Ishikawa (cell line): ENCODE results near the gene ITCH.

Experiments used
- CEBPB ChIP-seq: IDR thresholded peaks from 2 replicates; pipeline ENCODE4 v1.6.1; 2012
- EGR1 ChIP-seq: IDR thresholded peaks from 2 replicates; pipeline ENCODE4 v1.6.1; 2012
- EP300 ChIP-seq: IDR thresholded peaks from 2 replicates; pipeline ENCODE4 v1.6.1; 2012; ENCODE audit warnings: borderline replicate concordance
- NFIC ChIP-seq: IDR thresholded peaks from 2 replicates; pipeline ENCODE4 v1.6.1; 2012
- RAD21 ChIP-seq: IDR thresholded peaks from 2 replicates; pipeline ENCODE4 v1.6.1; 2012; ENCODE audit warnings: low read depth
- TCF12 ChIP-seq: IDR thresholded peaks from 2 replicates; pipeline ENCODE4 v1.6.1; 2012; ENCODE audit warnings: low read depth
- YY1 ChIP-seq: IDR thresholded peaks from 2 replicates; pipeline ENCODE4 v1.6.1; 2012; ENCODE audit warnings: low read depth
- TF ChIP-seq, protein P1 (sequence below): IDR thresholded peaks from 2 replicates; pipeline ENCODE4 v1.6.1; 2012; ENCODE audit warnings: low read depth, mild to moderate bottlenecking
- TF ChIP-seq, protein P2 (sequence below): IDR thresholded peaks from 2 replicates; pipeline ENCODE4 v1.6.1; 2012

DNA sequence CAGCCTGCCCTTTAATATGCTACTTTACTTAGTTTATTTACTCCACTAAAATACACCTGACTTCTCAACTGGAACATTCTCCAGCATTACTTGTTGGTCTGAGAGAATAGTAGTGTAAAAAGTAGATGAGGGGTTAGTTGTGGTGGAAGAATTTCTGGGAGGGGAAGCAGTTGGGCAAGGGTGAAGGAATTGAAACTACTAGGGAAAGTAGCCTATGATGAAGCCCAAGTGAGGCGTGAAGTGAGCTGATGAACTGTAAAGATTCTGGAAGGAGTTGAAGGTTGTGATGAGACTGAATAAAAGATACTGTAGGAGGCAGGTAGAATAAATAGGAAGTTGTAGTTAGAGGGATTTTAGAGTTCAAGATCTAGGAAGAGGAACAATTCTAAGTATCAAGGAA is 72.5 kb downstream of the ITCH start:
- TF ChIP-seq EP300 (no peak), YY1 (no peak), CEBPB (no peak), RAD21 (no peak), NFIC (no peak), EGR1 (no peak), TCF12 (no peak)
- TF ChIP-seq, protein P1, sequence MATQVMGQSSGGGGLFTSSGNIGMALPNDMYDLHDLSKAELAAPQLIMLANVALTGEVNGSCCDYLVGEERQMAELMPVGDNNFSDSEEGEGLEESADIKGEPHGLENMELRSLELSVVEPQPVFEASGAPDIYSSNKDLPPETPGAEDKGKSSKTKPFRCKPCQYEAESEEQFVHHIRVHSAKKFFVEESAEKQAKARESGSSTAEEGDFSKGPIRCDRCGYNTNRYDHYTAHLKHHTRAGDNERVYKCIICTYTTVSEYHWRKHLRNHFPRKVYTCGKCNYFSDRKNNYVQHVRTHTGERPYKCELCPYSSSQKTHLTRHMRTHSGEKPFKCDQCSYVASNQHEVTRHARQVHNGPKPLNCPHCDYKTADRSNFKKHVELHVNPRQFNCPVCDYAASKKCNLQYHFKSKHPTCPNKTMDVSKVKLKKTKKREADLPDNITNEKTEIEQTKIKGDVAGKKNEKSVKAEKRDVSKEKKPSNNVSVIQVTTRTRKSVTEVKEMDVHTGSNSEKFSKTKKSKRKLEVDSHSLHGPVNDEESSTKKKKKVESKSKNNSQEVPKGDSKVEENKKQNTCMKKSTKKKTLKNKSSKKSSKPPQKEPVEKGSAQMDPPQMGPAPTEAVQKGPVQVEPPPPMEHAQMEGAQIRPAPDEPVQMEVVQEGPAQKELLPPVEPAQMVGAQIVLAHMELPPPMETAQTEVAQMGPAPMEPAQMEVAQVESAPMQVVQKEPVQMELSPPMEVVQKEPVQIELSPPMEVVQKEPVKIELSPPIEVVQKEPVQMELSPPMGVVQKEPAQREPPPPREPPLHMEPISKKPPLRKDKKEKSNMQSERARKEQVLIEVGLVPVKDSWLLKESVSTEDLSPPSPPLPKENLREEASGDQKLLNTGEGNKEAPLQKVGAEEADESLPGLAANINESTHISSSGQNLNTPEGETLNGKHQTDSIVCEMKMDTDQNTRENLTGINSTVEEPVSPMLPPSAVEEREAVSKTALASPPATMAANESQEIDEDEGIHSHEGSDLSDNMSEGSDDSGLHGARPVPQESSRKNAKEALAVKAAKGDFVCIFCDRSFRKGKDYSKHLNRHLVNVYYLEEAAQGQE = no peak
- TF ChIP-seq, protein P2, sequence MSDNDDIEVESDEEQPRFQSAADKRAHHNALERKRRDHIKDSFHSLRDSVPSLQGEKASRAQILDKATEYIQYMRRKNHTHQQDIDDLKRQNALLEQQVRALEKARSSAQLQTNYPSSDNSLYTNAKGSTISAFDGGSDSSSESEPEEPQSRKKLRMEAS = no peak
